Thyroid gland (tissue), 4 donors: Measurements from ENCODE around the gene CHI3L1.

ENCODE experiments used
- CTCF ChIP-seq, 6 experiments: fragments of 200-600 bp in 3 of 6; fragments of 450-650 bp in 3 of 6; sonication (generic) in 3 of 6; IDR thresholded peaks; one replicate each; pipeline ENCODE4 v1.5.1; 2016 to 2019; ENCODE audit warnings: antibody characterized with exemption in 6 of 6, mild to moderate bottlenecking in 2 of 6, inconsistent platforms in 1 of 6, moderate library complexity in 1 of 6
- POLR2A ChIP-seq, 2 donors: fragments of 450-650 bp; IDR thresholded peaks; one replicate each; pipeline ENCODE4 v1.6.1; 2017; ENCODE audit warnings: antibody characterized with exemption in 2 of 2, mild to moderate bottlenecking in 2 of 2, moderate library complexity in 1 of 2

GRCh38 chr1:203170625-203171330 is 15.7 kb downstream of the CHI3L1 start:
- TF ChIP-seq CTCF (IDR thresholded peaks at IDR 0.05) = no peak
- TF ChIP-seq POLR2A (IDR thresholded peaks at IDR 0.05) = no peak
